ENCODE measurements around the gene PDCD11.

The PDCD11 gene

DNA sequence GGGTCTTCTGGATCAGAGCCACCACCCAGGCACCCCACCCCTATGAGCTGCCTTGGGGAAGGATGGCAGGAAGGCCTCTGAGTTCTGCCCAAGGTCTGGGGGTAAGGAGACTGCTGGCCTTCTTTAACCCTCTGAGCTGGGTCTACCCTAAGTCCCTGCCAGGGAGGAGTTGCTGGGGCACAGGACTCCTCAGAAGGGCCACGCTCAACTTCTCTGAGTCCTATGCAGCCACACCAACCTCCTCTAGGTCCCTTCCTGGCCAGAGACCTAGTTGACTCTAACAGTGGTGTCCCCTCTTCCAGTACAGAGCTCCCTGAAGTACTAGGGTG, 94.5 kb downstream of the PDCD11 start:
- Histone ChIP-seq H3K4me3 (ENCODE audit: low read depth, low read length) (no peak overlapping the region), H3K27me3 (peaks cover 8% of the 10 kb centered on the region), H3K4me1 (peaks cover 15% of the 10 kb centered on the region), H3K36me3 (no peaks in the 10 kb centered on the region), H3K9me3 (no peaks in the 10 kb centered on the region)
- no peak for DNase-seq
- TF ChIP-seq, protein P1, sequence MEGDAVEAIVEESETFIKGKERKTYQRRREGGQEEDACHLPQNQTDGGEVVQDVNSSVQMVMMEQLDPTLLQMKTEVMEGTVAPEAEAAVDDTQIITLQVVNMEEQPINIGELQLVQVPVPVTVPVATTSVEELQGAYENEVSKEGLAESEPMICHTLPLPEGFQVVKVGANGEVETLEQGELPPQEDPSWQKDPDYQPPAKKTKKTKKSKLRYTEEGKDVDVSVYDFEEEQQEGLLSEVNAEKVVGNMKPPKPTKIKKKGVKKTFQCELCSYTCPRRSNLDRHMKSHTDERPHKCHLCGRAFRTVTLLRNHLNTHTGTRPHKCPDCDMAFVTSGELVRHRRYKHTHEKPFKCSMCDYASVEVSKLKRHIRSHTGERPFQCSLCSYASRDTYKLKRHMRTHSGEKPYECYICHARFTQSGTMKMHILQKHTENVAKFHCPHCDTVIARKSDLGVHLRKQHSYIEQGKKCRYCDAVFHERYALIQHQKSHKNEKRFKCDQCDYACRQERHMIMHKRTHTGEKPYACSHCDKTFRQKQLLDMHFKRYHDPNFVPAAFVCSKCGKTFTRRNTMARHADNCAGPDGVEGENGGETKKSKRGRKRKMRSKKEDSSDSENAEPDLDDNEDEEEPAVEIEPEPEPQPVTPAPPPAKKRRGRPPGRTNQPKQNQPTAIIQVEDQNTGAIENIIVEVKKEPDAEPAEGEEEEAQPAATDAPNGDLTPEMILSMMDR (IDR thresholded peaks at IDR 0.05; ENCODE audit: low read depth, low read length): no peak

DNA sequence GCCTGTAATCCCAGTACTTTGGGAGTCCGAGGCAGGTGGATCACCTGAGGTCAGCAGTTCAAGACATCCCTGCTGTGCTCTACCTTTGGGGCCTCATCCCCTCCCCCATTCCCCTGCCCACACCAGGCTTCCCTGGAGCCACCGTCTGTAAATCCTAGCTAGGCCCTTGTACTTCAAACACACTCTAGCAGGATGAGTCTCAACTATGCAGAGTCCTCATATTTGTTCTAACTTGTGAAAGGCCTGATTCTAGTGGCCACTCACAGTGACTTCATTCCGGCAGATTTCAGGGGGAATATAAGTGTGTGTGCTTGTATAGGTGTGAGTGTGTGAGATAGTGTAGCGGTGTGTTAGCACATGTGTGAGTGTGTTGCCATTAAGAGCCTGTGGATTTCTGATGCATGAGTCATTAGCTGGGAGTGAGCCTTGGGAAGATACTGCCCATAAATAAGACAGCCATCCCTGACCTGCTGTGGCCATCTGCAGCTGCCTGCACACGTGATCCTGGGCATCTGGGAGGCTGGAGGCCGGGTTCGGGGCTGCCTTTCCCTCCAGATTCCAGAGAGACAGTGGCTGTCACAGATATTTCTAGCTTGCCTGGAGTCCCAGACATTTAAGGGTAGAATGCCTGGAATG, 95.4 kb downstream of the PDCD11 start:
- no peaks in the 10 kb centered on the region for H3K9me3 ChIP-seq
- peaks cover 15% of the 10 kb centered on the region for H3K4me1 ChIP-seq
- TF ChIP-seq, protein P1 (IDR thresholded peaks at IDR 0.05; ENCODE audit: low read depth, low read length): no peak
- H3K36me3 ChIP-seq: no peaks in the 10 kb centered on the region
- DNase-seq: peak; percentile 73
- H3K27me3 ChIP-seq: peaks cover 8% of the 10 kb centered on the region
- no peak overlapping the region for H3K4me3 ChIP-seq (ENCODE audit: low read depth, low read length)

DNA sequence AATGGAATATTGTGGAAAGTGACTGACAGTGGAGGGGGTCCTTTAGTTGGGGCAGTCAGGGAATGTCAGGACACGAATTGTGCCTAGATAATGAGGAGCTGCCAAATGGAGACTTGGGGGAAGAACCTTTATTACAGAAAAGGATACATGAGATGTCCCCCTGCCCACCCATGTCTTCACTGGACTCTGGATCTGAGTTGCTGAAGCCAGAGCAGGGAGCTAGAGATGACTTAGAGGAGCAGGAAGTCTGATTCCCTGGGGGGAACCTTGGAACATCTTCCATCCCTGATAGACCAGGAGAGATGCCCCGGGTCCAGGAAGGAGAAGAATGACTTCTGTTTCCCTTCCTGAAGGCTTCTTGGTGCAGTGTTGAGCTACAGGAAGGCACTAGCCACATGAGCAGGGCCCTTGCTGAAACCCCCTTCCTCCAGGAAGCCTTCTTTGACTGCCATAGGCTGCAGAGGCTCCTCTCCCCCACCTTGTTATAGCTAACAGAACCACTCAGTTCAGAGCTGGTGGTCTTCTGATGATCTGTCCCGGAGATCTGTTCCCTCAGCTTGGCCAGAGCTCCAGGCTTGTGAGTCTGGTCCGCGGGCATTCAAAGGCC, 96.3 kb downstream of the PDCD11 start:
- TF ChIP-seq, protein P1 (IDR thresholded peaks at IDR 0.05; ENCODE audit: low read depth, low read length): no peak
- DNase-seq: no peak
- Histone ChIP-seq H3K27me3 (peaks cover 8% of the 10 kb centered on the region), H3K36me3 (no peaks in the 10 kb centered on the region), H3K9me3 (no peaks in the 10 kb centered on the region), H3K4me1 (peaks cover 15% of the 10 kb centered on the region), H3K4me3 (ENCODE audit: low read depth, low read length) (no peak overlapping the region)

DNA sequence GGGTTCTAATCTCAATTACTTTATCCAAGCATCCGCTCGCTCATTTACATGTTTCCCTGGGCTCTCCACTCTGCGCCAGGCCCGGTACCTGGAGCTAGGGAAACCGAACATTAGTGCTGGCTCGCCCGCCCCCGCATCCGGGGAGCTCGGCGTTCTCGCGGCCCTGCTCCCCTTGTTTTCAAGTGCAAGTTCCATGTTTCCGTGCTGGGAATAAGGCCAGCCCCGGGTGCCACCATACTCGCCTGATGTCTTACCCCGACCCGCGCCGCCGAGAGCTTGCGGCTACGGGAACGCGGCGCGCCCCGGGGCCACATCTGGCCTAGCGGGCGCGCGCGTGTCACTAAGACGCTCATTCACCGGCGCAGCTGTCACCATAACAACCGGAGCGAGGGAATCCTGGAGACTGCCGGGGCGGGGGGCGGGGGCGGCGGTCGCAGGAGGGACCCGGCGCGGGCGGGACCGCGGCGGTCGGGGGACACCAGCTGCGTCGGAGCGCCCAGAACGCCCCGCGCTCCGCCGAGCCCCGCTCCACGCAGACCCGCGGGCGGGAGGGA, 97.0 kb downstream of the PDCD11 start, which contains the start of gene NEURL1:
NEURL1 (plus strand) TSS at position 344 of the 554 bp plus-strand sequence. CDS start 683 bp downstream, outside the sequence.
- peaks cover 15% of the 10 kb centered on the region for H3K4me1 ChIP-seq

DNA sequence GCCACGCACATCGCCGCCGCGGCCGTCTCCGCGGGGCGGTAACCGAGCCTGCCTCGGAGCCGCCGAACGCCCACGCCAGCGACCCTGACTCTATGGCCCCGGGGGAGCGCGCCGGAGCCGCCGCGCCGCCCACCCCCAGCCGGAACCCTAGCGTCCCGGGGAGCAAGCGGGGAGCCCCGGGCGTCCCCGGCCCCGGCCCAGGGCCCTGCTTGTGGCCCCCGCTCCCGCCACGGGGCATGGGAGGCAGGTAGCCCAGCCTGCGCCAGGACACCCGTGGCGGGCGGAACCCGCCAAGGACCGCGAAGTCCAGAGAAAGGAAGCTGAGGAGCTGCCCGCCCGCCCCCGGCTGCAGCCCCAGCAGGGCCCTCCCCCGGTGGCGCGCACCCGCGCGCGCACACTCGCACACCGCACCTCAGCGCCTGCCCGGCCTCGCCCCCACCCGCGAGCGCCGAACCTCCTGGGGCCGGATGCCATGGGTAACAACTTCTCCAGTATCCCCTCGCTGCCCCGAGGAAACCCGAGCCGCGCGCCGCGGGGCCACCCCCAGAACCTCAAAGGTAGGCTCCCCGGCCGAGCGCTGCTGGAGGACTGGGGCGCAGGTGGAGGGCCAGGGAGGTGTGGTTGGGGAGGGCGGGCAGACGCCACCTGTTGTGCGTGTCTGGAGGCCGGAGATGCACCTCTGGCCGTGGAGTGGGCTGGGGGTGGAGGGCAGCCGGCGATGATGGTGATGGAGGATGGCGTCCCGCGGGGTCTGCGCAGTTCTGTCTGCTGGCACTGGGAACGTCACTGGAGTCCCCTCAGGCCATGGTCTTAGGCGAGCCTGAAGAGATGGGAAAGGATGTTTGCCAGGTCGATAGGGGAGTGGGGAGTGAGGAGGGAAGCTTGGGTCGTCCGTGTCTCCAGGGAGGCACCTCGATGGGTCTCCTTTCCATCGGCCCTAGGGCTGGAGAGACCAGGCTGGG, 97.8 kb downstream of the PDCD11 start:
- DNase-seq: no peak
- peaks cover 8% of the 10 kb centered on the region for H3K27me3 ChIP-seq
- H3K36me3 ChIP-seq: no peaks in the 10 kb centered on the region
- H3K4me1 ChIP-seq: peaks cover 15% of the 10 kb centered on the region
- no peaks in the 10 kb centered on the region for H3K9me3 ChIP-seq
- TF ChIP-seq, protein P1 (IDR thresholded peaks at IDR 0.05; ENCODE audit: low read depth, low read length): no peak
- peak overlapping the region; percentile 60 for H3K4me3 ChIP-seq (ENCODE audit: low read depth, low read length)

More for the DNA sequence above, 97.0 kb downstream of the PDCD11 start, which contains the start of gene NEURL1:
- DNase-seq: peak; percentile 44
- no peaks in the 10 kb centered on the region for H3K36me3 ChIP-seq
- no peaks in the 10 kb centered on the region for H3K9me3 ChIP-seq
- H3K4me3 ChIP-seq (ENCODE audit: low read depth, low read length): peak within 1 kb of the TSS; percentile 60
- TF ChIP-seq, protein P1 (IDR thresholded peaks at IDR 0.05; ENCODE audit: low read depth, low read length): no peak
- peaks cover 8% of the 10 kb centered on the region for H3K27me3 ChIP-seq

Data from BE2C (cell line).